GM19239 (cell line): Measurements from ENCODE around the gene KRTAP21-2.
"Not testable (repeated sequence)": the region's sequence is repeated elsewhere in the genome, so short reads cannot be mapped to it uniquely, and the experiment has no call there.

Experiments used
- DNase-seq: peaks from one replicate; pipeline ENCODE4 v3.0.0; 2011; ENCODE audit warnings: low spot score; ENCODE audit not compliant: insufficient read length
- FAIRE-seq: peaks from 2 replicates; lab custom pipeline; 2011; peaks lifted over from hg19 to GRCh38; lab: Jason Lieb, UNC

Gene KRTAP21-2

GRCh38 chr21:30747159-30747558, at the start of gene KRTAP21-2:
KRTAP21-2 (minus strand) TSS chr21:30747259; CDS start chr21:30747202, 57 bp downstream.
- no peak for DNase-seq
- no peak for FAIRE-seq

- no peak for DNase-seq
- no peak for FAIRE-seq
These were observed 46.7 kb upstream of the KRTAP21-2 start for GRCh38 chr21:30793581-30794314.

- FAIRE-seq: no peak
- no peak for DNase-seq
These were observed 32.2 kb upstream of the KRTAP21-2 start for GRCh38 chr21:30779249-30779648.

- DNase-seq: no peak
- FAIRE-seq: no peak
These were observed 22.8 kb upstream of the KRTAP21-2 start for GRCh38 chr21:30769724-30770431.

- DNase-seq (no peak), FAIRE-seq (no peak)
These were observed 13.7 kb upstream of the KRTAP21-2 start for GRCh38 chr21:30760776-30761175.

GRCh38 chr21:30758306-30758705, 11.2 kb upstream of the KRTAP21-2 start:
- no peak for FAIRE-seq

GRCh38 chr21:30755328-30755727, 8.3 kb upstream of the KRTAP21-2 start, which contains the start of gene KRTAP21-1:
KRTAP21-1 (minus strand) TSS chr21:30755428; CDS start chr21:30755378, 50 bp downstream.
- FAIRE-seq, DNase-seq: not testable (repeated sequence)

More at GRCh38 chr21:30758306-30758705, 11.2 kb upstream of the KRTAP21-2 start:
- DNase-seq: no peak

- DNase-seq (no peak), FAIRE-seq (no peak)
These were observed 6.6 kb downstream of the KRTAP21-2 start for GRCh38 chr21:30740462-30740861.

GRCh38 chr21:30733026-30733425, 14.0 kb downstream of the KRTAP21-2 start:
- DNase-seq (no peak), FAIRE-seq (no peak)

- DNase-seq (no peak), FAIRE-seq (no peak)
These were observed 20.3 kb downstream of the KRTAP21-2 start for GRCh38 chr21:30726726-30727125.

- no peak for DNase-seq
- FAIRE-seq: no peak
These were observed 27.7 kb downstream of the KRTAP21-2 start for GRCh38 chr21:30719401-30719800.

GRCh38 chr21:30718239-30718909, 28.7 kb downstream of the KRTAP21-2 start, which contains the start of gene KRTAP21-3:
KRTAP21-3 (minus strand) TSS chr21:30718777; CDS start chr21:30718759, 18 bp downstream.
- DNase-seq (no peak), FAIRE-seq (no peak)

GRCh38 chr21:30717105-30717504, 30.0 kb downstream of the KRTAP21-2 start:
- DNase-seq: no peak
- FAIRE-seq: no peak

- FAIRE-seq: no peak
These were observed 32.1 kb downstream of the KRTAP21-2 start for GRCh38 chr21:30714946-30715345.

GRCh38 chr21:30714456-30714855, 32.6 kb downstream of the KRTAP21-2 start:
- DNase-seq (no peak), FAIRE-seq (no peak)

More at GRCh38 chr21:30714946-30715345, 32.1 kb downstream of the KRTAP21-2 start:
- DNase-seq: no peak

GRCh38 chr21:30713766-30714165, 33.3 kb downstream of the KRTAP21-2 start:
- FAIRE-seq: no peak
- no peak for DNase-seq

GRCh38 chr21:30710499-30710898, 36.6 kb downstream of the KRTAP21-2 start:
- FAIRE-seq: no peak

GRCh38 chr21:30707409-30707808, 39.6 kb downstream of the KRTAP21-2 start:
- FAIRE-seq (no peak), DNase-seq (no peak)

More at GRCh38 chr21:30710499-30710898, 36.6 kb downstream of the KRTAP21-2 start:
- no peak for DNase-seq
